ACC112 (cell line): Measurements from ENCODE around the gene TCERG1.

Source experiments
- H2AFZ ChIP-seq: fragments of 200-600 bp; sonication (generic); one replicate; pipeline ENCODE4 v1.6.0; 2017; ENCODE audit warnings: antibody characterized with exemption, low read length; ENCODE audit not compliant: unreplicated experiment
- H3K27ac ChIP-seq: fragments of 200-600 bp; sonication (generic); 2 replicates; pipeline ENCODE4 v1.5.1; 2014; ENCODE audit warnings: low read depth, mild to moderate bottlenecking, antibody characterized with exemption, low read length, moderate library complexity
- H3K27me3 ChIP-seq: fragments of 200-600 bp; sonication (generic); 2 replicates; pipeline ENCODE4 v1.6.1; 2014; ENCODE audit warnings: mild to moderate bottlenecking, antibody characterized with exemption, low read length, moderate library complexity, mixed read lengths; ENCODE audit not compliant: insufficient read depth
- H3K36me3 ChIP-seq: fragments of 200-600 bp; sonication (generic); 2 replicates; pipeline ENCODE4 v1.6.1; 2016; ENCODE audit warnings: mild to moderate bottlenecking, antibody characterized with exemption, low read length, moderate library complexity, mixed read lengths; ENCODE audit not compliant: insufficient read depth
- H3K4me1 ChIP-seq: fragments of 200-600 bp; sonication (generic); one replicate; pipeline ENCODE4 v1.6.1; 2016; ENCODE audit warnings: low read length, mixed read lengths; ENCODE audit not compliant: insufficient read depth, unreplicated experiment, control insufficient read depth
- H3K4me3 ChIP-seq: fragments of 200-600 bp; sonication (generic); 2 replicates; pipeline ENCODE4 v1.5.1; 2014; ENCODE audit warnings: mild to moderate bottlenecking, low read depth, low read length
- H3K79me2 ChIP-seq: fragments of 200-600 bp; sonication (generic); one replicate; pipeline ENCODE4 v1.6.0; 2016; ENCODE audit warnings: low read length; ENCODE audit not compliant: control insufficient read depth, unreplicated experiment, insufficient read depth

The TCERG1 gene

DNA sequence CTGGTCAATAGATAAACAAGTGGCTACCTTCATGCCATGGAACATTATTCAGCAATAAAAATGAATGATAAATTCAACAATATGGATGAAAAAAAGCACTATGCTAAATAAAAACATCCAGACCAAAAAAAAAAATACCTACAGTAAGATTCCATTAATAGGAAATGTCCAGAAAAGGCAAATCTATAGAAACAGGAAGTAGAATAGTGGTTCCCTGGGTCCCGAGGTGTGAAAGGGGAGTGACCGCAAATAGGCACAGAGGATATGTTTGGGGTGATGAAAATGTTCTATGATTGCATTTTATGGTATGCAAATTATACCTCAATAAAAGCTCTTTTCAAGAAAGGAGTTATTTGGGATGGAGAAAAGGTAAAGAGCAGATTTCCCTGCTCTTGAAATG lies 72.4 kb downstream of the TCERG1 start:
- Histone ChIP-seq H3K36me3 (no peaks in the 10 kb centered on the region), H3K4me1 (no peaks in the 10 kb centered on the region), H3K27me3 (peaks cover 14% of the 10 kb centered on the region), H3K4me3 (no peak overlapping the region), H3K79me2 (no peaks in the 10 kb centered on the region), H3K27ac (no peak overlapping the region), H2AFZ (no peak overlapping the region)

DNA sequence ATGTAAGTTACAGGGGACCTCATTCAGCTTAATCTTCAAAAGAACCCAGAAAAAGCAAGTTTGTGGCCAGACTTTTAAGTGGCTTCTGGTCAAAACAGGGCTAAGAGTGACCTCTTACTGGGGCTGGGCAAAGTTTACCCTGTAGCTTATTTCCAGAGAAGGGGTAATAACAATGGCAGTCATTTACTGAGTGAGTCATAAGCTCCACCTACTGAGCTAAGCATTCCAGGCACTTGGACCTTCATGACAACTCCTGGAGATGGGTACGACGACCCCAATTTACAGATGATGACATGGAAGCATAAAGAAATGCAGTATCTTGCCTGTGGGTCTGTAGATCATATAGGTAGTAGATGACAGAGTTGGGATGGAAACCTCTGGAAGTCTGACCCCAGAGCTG lies 73.6 kb downstream of the TCERG1 start:
- Histone ChIP-seq H3K79me2 (no peaks in the 10 kb centered on the region), H3K36me3 (no peaks in the 10 kb centered on the region), H3K27ac (no peak overlapping the region), H3K4me1 (no peaks in the 10 kb centered on the region), H3K4me3 (no peak overlapping the region), H3K27me3 (peaks cover 18% of the 10 kb centered on the region), H2AFZ (no peak overlapping the region)

DNA sequence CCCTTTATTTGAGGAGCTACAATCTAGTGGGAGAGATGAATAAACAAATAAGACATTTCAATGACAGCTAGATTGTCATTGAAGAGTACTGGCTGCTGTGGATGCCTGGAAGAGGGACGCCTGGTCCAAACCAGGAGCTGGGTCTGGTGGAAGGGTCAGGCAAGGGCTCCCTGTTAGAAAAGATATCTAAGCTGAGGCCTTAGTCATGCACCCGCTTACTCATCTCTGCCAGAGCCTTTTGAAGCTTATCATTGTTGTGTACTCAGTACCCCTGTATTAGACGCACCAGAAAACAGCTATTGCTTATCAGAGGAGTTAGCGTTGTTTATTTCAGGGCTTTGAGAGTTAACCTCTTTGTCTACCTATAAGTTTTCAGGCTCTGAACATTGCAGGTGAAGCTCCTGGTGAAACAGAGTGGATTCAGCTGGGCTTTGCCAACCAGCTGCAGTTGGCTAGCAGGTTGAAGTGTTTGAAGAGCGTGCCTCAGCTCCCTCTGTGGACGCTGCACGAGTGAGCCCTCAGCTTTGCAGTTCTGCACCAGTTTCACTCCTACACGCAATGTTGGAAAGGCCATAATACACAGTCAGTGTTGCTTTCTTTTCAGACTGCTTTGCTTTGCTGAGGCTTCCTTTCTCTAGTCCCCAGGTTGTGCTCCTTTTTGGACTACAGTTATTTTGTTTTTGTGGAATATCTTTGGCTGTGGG lies 74.4 kb downstream of the TCERG1 start:
- H3K4me3 ChIP-seq = no peak overlapping the region
- H3K27ac ChIP-seq = no peak overlapping the region
- no peaks in the 10 kb centered on the region for H3K4me1 ChIP-seq
- H3K27me3 ChIP-seq = peaks cover 18% of the 10 kb centered on the region
- H2AFZ ChIP-seq = no peak overlapping the region
- no peaks in the 10 kb centered on the region for H3K36me3 ChIP-seq
- no peaks in the 10 kb centered on the region for H3K79me2 ChIP-seq

DNA sequence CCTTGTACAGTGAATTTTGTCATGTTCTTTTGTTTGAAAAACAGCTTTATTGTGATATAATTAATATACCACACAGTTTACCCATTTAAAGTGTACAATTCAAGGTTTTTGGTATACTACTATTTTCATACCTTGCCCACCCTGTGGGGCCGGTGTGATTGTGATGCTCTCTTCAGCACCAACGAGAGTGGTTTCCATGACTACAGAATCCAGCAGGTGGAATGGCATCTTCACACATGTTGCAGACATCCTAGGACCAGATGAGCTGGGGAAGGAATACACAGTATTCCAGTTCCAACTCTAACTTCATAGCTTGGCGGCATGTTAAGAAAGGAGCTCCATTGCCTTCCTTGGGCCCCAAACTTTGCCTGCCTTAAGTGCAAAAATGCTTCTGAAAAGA lies 76.6 kb downstream of the TCERG1 start:
- H3K27ac ChIP-seq = no peak overlapping the region
- H3K27me3 ChIP-seq = peaks cover 27% of the 10 kb centered on the region
- no peak overlapping the region for H2AFZ ChIP-seq
- H3K79me2 ChIP-seq = no peaks in the 10 kb centered on the region
- no peaks in the 10 kb centered on the region for H3K36me3 ChIP-seq
- no peaks in the 10 kb centered on the region for H3K4me1 ChIP-seq
- H3K4me3 ChIP-seq = no peak overlapping the region

DNA sequence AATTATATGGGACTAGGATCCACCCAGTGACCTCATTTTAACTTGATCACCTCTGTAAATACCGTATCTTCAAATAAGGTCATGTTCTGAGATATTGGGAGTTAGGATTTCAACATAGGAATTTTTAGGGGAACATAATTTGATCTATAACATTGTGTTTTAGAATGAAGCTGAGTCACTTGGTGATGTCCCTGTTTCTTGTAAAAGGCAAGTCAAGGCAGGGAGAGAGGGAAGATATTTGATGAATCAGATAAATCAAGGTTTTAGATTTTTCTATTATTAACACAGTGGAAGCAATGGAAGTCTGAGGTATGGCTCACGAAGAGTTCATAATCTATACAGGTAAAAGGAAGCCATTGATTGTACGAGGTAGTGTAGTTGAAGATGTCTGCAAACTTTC lies 80.7 kb downstream of the TCERG1 start:
- no peak overlapping the region for H3K4me3 ChIP-seq
- H3K27ac ChIP-seq = no peak overlapping the region
- H3K36me3 ChIP-seq = no peaks in the 10 kb centered on the region
- no peak overlapping the region for H2AFZ ChIP-seq
- H3K79me2 ChIP-seq = no peaks in the 10 kb centered on the region
- peaks cover 29% of the 10 kb centered on the region for H3K27me3 ChIP-seq
- no peaks in the 10 kb centered on the region for H3K4me1 ChIP-seq

DNA sequence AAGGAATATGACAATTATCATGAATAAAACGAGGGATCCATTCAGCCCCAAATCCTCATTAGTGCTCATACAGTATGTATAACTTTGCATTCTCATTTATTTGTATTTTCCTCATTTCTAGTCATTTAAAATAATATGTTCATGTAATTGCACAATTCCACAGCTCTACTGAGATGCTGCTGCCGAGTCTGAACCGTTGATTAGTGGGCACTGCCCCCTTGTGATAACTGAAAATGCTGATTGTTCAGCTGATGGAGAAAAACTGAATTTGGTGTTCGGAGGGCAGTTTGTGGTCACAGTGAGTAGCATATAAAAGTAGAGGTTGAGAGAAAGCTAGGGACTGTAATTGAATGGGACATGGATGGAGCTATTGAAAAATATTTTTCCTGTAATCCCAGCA lies 81.1 kb downstream of the TCERG1 start:
- no peak overlapping the region for H2AFZ ChIP-seq
- no peaks in the 10 kb centered on the region for H3K79me2 ChIP-seq
- no peaks in the 10 kb centered on the region for H3K4me1 ChIP-seq
- no peaks in the 10 kb centered on the region for H3K36me3 ChIP-seq
- H3K4me3 ChIP-seq = no peak overlapping the region
- no peak overlapping the region for H3K27ac ChIP-seq
- H3K27me3 ChIP-seq = peaks cover 27% of the 10 kb centered on the region

DNA sequence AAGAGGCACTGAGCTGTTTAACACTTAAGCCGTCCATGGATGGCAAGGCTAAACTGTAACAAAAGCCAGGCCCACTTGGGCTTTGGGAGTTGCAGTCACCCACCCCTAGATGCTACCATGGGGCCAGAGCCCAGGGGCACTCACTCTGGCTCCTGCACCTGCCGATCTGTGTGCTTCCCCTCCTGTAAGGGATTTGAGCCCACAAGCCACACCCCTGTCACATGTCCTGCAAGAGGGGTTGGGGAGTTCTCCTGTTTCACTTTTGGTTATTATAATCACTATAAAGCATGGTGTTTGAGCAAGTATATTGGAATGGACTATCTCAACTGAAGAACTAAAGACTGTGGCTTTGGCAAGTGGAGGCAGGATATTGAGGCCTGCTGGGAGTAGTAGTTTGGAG lies 82.9 kb downstream of the TCERG1 start:
- Histone ChIP-seq H3K36me3 (no peaks in the 10 kb centered on the region), H3K4me3 (no peak overlapping the region), H3K79me2 (no peaks in the 10 kb centered on the region), H3K4me1 (no peaks in the 10 kb centered on the region), H3K27ac (no peak overlapping the region), H2AFZ (no peak overlapping the region), H3K27me3 (peaks cover 12% of the 10 kb centered on the region; the same call in 1 of the 2 replicates)

DNA sequence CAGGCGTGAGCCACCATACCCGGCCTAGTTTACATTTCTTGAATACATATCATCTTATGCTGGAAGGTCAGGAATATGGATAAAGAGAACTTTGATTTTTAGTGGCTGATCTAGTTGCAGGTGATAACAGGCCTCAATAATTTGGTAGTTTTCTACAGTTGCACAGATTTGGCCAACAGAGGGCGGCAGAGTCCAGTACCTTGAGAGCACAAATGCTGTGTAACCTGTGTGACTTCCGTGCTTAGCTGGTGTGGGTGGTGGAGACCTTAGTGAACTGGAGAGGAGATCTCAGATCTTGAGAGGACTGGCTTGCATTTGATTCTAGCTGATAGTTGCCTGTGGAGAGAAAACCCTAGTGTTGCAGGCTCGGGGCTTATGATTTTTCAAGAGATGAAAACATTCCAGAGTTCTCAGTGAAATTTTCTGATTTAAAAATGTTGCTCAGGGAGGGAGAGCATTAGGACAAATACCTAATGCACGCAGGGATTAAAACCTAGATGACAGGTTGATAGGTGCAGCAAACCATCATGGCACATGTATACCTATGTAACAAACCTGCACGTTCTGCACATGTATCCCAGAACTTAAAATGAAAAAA lies 86.2 kb downstream of the TCERG1 start:
- no peak overlapping the region for H3K27ac ChIP-seq
- peak overlapping the region; percentile 75 for H2AFZ ChIP-seq
- H3K36me3 ChIP-seq = no peaks in the 10 kb centered on the region
- peaks cover 9% of the 10 kb centered on the region; the same call in 1 of the 2 replicates for H3K27me3 ChIP-seq
- H3K4me3 ChIP-seq = no peak overlapping the region
- no peaks in the 10 kb centered on the region for H3K4me1 ChIP-seq
- H3K79me2 ChIP-seq = no peaks in the 10 kb centered on the region

DNA sequence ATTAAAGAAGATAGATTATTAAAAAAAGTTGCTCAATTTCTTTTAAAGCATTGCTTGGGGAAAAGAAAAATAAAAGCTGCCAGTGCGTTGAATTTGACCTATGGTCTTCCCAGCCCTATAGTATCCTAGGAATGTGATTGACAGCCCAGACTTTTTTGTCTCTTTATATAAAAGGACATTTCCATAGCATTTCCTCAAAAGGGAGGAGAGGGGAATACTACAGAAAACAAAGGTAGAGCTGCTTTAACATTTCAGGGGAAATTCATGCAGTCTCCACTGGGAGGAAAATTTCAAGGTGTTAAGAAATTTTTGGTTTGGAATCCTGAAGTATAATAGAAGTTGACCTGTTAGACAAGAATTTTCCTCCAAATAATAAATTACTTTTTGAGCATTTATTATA lies 86.7 kb downstream of the TCERG1 start:
- Histone ChIP-seq H3K4me1 (no peaks in the 10 kb centered on the region), H3K79me2 (no peaks in the 10 kb centered on the region), H3K4me3 (no peak overlapping the region), H3K36me3 (no peaks in the 10 kb centered on the region), H3K27me3 (peaks cover 9% of the 10 kb centered on the region; the same call in 1 of the 2 replicates), H3K27ac (no peak overlapping the region), H2AFZ (no peak overlapping the region)

DNA sequence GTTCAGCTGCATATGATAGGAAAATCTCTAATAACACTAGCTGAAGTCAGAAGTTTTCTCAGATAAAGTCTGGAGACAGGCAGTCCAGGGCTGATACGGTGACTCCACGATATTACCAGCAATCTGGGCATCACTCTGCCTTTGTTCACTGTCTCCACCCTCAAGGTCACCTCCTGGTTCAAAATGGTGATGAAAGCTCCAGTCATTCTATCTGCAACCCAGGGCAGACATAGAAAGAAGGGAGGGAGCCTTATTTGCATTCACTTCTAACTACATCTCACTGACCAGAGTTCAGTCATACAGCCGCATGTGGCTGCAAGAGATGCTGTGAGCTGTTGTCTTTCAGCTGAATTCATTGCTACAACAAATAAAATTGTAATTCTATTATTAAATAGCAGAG lies 91.3 kb downstream of the TCERG1 start:
- Histone ChIP-seq H3K4me3 (no peak overlapping the region), H2AFZ (no peak overlapping the region), H3K27ac (no peak overlapping the region), H3K79me2 (no peaks in the 10 kb centered on the region), H3K36me3 (no peaks in the 10 kb centered on the region), H3K27me3 (0 out of 2 replicates have a peak, but pooled peaks cover 7% of the 10 kb centered on the region), H3K4me1 (no peaks in the 10 kb centered on the region)

DNA sequence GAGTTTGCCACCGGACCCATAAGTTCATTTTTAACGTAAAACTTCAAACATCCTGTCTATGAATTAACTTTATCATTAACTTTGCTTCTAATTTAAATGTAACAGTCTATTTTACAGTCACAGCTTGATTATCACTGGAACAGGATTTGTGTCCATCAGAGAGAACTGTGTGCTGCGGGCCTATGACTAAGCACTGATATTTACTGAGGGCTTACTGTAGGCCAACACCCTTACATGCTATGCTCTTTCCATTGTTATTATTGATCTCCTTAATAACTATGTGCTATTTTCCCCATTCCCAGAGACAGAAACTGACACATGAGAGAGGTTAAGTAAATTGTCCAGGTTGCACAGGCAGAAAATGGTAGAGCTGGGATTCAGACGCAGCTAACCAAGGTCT lies 92.8 kb downstream of the TCERG1 start:
- Histone ChIP-seq H3K36me3 (no peaks in the 10 kb centered on the region), H3K4me1 (no peaks in the 10 kb centered on the region), H3K27me3 (0 out of 2 replicates have a peak, but pooled peaks cover 7% of the 10 kb centered on the region), H3K27ac (no peak overlapping the region), H3K79me2 (no peaks in the 10 kb centered on the region), H2AFZ (no peak overlapping the region), H3K4me3 (no peak overlapping the region)
